ENCODE data around the gene TRRAP. TPM values are rescaled to one million over a fixed set of nuclear protein-coding genes. Genes with fewer than 3 reads are reported as not detected.
"Not testable (repeated sequence)": the region's sequence is repeated elsewhere in the genome, so short reads cannot be mapped to it uniquely, and the experiment has no call there.

Gene TRRAP
- total RNA-seq, 1 donor, result 38.8 TPM

DNA sequence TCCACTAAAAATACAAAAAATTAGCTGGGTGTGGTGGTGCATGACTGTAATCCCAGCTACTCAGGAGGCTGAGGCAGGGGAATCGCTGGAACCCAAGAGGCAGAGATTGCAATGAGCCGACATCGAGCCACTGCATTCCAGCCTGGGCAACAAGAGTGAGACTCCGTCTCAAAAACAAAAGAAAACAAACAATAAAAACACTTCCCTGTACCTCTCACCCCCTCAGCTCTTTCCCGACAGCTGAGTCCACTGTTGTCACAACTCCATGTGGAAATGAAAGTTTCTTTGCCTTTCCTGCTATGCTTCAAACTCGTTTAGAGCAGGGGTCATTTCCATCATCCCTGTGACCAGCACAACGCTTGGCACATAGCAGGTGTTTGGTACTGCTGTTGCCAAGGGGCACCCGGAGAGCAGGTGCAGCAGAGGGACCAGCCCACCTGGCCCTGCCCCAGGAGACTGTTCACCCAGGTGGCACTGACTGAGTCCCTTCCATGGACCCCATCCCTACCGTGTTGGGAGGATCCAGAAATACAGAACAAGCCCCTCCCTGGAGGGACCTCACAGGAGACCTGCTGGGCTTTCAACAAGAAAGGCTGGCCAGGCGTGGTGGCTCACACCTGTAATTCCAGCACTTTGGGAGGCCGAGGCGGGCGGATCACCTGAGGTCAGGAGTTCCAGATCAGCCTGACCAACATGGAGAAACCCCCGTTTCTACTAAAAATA lies 13.4 kb upstream of the TRRAP start:
- DNase-seq (ENCODE audit: low read depth in 2 of 3, low spot score in 2 of 3), result no peak

DNA sequence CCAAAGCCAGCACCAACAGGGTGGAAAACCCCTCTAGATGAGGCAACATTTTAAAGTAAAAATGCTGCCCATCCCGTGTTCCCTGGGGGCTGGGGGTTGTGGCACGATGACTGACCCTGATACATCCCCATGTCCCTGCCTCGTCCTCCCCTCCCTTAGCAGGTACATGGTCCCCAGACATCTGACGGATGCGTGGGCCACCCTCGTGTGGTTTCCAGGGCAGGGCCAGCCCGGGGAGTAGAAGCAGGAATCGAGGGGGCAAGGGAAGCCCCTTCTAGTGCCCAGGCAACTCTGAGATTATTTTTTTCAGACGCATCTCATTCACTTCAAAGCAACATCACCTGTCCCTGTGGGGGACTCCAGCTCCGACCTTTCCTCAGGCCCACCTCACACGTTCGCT lies 12.0 kb upstream of the TRRAP start:
- DNase-seq (ENCODE audit: low read depth in 2 of 3, low spot score in 2 of 3), result no peak

DNA sequence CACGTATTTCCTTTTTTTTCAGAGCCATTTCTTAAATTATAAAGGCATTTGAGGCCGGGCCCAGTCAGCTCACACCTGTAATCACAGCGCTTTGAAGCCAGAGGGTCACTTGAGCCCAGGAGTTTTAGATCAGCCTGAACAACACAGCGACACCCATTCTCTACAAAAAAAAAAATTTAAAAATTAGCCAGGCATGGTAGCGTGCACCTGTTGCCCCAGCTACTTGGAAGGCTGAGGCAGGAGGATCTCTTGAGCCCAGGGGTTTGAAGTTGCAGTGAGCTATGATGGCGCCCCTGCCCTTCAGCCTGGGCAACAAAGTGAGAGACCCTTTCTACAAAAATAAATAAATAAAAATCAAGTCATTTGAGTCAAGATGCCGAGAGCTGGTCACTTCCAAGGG lies 11.6 kb upstream of the TRRAP start:
- no peak for DNase-seq (ENCODE audit: low read depth in 2 of 3, low spot score in 2 of 3)

DNA sequence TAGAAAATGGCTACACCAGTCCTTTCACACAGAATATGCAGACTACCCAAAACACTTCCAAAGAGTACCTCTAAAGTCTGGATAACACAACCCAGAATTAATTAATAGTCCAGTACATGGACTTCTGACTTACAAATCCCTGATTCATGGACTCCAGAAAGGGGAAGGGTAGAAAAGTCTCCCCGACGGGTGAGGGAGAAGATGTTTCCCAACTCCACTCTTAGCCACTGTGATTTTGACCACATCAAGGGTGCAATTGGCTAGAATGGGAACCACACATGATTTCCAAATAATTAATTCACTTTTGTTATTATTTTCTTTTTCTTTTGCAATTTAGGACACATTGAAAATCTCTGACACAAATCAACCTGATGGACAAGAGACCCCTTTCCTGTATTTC lies 9.9 kb upstream of the TRRAP start:
- no peak for DNase-seq (ENCODE audit: low read depth in 2 of 3, low spot score in 2 of 3)

DNA sequence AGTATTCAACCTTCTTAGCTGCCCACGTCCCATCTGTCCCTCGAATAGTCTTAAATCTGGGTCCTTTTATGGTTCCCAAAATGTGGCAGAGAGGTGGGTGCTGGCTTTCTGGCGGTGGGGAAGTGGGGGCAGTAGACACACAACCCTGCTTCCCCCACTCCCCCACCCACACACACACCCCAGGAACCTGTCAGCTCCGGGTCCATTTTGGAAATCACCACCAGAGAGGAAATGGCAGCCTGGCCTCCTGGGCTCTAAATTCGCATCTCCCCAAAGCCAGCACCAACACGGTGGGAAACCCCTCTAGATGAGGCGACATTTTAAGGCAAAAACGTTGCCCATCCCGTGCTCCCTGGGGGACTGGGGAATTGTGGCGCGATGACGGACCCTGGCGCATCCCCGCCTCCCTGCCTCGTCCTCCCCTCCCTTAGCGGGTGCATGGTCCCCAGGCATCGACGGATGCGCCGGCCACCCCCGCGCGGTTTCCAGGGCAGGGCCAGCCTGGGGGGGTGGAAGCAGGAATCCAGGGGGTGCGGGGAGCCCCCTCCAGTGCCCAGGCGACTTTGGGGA lies 9.2 kb upstream of the TRRAP start:
- DNase-seq (ENCODE audit: low read depth in 2 of 3, low spot score in 2 of 3), result no peak

DNA sequence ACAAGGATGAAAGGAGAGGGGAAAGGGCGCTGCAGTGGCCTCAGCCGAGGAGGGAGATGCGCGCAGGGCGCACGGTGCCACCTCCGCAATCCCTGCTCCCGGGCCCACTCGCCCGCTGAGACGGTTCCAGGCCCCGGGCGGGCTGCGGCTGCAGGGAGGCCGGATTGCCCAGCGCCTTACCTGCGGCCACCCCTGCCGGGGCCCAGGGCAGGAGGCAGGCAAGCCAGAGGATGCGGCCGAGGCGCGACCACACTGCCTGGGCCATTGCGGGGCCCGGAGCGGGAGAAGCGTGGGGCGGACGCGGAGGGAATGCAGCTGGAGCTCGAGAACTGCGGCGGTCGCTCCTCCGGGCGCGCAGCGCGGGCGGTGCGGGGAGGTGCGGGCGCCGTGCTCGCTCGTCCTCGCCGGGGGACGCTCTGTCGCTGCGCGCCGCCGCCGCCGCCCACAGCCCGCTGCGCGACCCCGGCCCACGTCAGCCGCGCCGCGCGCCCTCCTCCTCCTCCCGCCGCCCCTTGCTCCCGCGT lies 8.7 kb upstream of the TRRAP start, which contains the start of gene TMEM130:
Gene TMEM130, minus strand, starts transcription at position 418 of the 524 bp plus-strand sequence. Its CDS starts 153 bp downstream, at position 265.
- DNase-seq (ENCODE audit: low read depth in 2 of 3, low spot score in 2 of 3), result no peak

DNA sequence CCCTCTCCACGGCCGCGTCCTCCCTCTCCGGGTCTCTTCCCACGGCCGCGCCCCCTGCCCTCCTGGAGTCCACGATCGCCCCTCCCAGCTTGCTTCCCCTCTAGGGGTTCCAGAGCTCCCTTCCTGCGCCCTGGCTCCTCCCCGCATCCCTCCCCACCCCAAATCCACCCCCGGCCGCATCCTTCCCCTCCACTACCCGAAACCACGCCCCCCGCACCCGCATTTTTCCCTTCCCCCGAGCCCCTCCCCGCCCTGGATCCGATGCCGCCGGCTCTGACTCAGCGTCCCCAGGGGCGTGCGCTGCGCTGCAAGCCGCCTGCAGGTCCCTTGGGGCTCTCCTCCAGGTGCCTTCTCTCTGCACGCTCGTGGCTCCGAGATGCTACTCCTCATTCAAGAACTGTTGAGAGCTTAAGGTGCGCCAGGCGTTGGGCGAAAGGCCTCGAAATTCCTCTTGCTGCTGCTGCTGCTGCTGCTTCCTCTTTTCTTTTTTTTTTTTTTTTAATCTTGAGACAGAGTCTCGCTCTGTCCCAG lies 8.1 kb upstream of the TRRAP start:
- DNase-seq (ENCODE audit: low read depth in 2 of 3, low spot score in 2 of 3), result peak in 2 of 3 donors; percentile 74

DNA sequence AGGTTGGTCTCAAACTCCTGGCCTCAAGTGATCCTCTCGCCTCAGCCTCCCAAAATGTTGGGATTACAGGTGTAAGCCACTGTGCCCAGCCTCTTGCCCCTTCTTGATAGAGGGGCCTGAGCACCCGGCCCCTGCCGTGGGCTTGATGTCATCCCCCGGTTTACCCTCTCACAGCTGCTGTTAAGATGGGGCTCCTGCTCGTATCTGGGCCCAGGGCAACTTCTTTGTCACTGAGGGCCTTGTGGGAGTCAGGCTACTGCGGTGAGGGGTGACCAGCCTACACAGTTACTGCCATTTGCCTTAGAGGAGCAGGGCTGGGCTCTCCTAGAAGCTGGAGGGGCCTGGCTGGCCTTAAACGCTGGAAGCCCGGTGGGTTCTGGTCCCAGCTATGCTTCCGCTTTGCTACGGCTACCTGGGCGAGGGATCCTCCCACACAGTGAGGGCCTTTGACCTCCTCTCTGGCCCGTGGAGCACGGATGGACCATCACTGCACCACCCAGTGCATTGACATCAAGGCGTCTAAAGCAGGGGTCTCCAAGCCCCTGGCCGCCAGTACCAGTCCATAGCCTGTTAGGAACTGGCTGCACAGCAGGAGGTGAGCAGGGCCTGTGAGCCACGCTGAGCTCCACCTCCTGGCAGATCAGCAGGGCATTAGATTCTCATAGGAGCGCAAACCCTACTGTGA lies 7.4 kb upstream of the TRRAP start:
- DNase-seq (ENCODE audit: low read depth in 2 of 3, low spot score in 2 of 3), result no peak

DNA sequence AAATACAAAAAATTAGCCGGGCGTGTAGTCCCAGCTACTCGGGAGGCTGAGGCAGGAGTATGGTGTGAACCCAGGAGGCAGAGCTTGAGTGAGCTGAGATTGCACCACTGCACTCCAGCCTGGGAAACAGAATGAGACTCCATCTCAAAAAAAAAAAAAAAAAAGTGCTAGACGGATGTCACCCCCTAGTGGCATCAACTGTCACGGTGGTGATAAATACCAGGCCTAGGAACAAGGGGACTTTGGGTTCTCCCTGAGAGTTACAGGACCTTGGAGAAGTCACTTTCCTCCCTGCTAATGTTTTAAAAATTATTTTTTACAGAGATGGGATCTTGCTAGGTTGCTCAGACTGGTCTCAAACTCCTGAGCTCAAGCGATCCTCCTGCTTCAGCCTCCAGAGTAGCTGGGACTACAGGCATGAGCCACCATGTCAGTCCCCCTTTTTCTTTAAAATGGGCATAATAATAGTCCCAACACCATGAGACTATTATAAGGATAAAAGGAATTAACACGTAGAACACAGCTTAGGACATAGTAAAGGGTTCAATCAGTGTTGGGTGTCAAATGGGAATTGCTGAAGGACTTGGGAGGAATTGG lies 5.9 kb upstream of the TRRAP start:
- peak in 2 of 3 donors; percentile 45 to 65 for DNase-seq (ENCODE audit: low read depth in 2 of 3, low spot score in 2 of 3)

DNA sequence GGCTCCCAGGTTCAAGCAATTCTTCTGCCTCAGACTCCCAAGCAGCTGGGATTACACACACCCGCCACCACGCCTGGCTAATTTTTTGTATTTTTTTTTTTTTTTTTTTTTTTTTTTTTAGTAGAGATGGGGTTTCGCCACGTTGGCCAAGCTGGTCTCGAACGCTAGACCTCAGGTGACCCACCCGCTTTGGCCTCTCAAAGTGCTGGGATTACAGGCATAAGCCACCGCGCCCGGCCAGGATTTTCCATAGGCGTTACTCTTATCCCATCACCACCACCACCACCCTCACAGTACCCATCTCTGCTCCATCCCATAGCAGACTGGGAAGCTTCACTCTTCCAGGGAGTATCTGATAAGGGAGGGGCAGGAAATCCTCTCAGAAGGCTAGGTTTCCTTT lies 4.7 kb upstream of the TRRAP start:
- not testable (repeated sequence) for DNase-seq (ENCODE audit: low read depth in 2 of 3, low spot score in 2 of 3)

DNA sequence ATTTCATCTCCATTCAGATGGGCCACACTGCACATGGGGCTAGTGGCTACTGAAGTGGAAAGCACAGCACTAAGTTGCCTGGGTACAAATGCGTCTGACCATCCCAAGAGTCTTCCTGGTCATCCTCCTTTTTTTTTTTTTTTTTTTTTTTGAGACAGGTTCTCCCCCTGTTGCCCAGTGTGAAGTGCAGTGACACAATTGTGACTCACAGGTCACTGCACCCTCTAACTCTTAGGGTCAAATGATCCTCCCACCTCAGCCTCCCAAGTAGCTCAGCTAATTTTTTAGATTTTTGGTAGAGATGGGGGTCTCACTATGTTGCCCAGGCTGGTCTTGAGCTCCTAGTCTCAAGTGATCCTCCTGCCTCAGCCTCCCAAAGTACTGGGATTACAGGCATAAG lies 3.4 kb upstream of the TRRAP start:
- DNase-seq (ENCODE audit: low read depth in 2 of 3, low spot score in 2 of 3), result no peak

DNA sequence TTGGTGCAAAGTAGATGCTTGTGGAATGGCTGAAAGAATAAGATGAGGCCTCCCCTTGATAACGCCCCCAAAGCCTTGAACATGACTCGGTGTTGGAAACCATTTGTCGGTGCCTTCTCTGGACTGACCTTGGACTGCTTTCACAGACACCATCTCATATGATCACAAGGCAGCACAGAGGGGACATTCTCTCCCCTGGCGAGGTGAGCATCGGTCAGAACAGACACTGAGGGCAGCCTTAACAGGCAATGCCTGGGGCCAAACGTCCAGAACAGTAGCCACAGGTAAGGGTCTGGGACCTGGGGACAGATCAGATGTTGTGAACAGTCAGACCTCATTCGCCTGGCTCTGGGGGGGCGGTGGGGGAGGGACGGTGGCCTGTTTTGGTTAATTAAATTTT lies 2.8 kb upstream of the TRRAP start:
- no peak for DNase-seq (ENCODE audit: low read depth in 2 of 3, low spot score in 2 of 3)

DNA sequence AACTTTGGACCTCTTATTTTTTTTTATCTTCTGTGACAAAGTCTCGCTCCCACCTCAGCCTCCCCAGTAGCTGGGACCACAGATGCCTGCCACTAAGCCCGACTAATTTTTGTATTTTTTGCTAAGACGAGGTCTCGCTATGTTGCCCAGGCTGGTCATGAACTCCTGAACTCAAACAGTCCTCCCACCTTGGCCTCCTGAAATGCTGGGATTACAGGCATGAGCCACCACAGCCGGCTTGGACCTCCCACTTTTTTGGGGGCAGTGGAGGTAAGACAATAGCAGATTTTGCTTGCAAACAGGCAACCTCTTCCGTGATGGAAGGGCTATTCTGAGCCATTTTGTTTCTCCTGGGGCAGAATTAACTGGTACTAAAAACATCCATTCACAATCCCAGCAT lies 1.2 kb upstream of the TRRAP start:
- DNase-seq (ENCODE audit: low read depth in 2 of 3, low spot score in 2 of 3), result no peak

DNA sequence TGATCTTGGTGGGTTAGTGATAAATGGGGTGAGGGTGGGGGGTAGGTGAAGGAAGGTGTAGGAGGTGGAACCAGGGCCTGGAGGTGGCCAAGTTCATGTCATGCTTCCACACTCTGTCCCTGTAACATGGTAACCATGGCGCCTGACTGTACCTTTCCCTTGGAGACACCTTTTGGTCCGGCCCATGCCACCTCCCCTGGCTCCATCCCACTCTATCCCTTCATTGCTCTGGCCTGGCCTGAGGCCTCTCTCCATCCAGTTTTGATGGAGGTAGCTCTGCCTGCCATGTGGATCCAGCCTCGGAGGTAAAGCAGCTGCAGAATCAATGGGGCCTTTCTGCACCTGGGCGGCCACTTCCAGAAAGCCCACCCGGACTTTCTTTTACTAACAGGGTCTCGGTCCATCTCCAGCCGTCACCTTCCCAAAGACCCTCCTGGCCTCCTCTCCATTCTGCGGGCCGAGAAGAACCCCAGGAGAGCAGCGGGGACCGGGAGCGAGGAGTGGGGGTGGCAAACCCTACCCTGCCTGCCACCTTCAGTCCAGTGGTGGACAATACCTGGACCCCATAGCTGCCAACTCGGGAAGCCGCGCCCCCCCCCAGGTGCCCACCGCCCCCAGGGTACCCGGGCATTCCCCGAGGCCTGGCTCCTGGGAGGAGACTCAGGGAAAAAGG lies 504 bp upstream of the TRRAP start:
- DNase-seq (ENCODE audit: low read depth in 2 of 3, low spot score in 2 of 3), result no peak

DNA sequence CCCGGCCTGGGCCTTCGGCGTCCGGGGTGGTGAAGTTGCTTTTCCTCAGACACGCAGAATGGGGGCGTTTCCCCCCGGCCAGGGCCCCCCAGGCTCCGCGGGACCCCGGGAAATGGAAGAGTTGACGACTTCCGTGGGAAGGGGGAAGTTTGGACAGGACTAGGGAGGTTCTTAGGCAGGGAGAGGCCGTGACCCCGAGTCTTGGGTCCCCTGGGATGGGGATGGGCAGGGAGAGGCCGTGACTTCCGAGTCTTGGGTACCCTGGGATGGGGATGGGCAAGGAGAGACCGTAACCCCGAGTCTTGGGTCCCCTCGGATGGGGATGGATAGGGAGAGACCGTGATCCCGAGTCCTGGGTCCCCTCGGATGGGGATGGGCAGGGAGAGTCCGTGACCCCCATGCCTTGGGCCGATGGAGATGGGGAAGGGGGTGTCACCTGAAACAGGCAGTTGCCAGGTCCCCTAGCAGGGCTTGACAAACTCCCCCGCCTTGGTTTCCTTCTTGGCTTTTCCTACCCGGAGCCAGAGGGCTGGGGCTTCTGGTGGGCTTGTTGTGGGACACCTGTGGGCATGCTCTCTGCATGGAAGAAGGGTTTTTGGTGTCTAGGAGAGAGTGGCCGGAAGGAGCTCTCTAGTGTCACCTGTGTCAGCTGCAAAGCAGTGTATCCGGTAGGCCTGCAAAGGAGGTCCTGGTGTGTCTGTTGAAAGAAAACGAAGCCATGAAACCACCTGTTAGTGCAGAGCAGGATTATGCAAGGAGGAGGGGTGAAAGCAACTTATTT lies 1.1 kb downstream of the TRRAP start:
- peak; percentile 41 to 77 (median 60) for DNase-seq (ENCODE audit: low read depth in 2 of 3, low spot score in 2 of 3)

DNA sequence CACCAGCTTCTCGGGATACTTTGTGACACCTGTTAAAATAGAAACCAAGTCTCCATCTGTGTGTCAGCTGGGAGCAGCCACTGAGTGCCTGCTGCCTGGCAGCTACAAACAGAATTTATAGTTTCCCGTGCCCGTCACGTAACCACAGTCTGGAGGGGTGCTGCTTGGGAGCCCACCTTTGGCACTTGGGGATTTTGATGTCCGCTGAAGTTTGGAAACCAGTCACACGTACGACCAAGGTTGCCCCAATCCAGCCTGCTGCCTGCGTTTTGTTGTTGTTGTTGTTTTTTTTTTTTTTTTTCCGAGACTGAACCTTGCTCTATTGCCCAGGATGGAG lies 1.6 kb downstream of the TRRAP start:
- DNase-seq (ENCODE audit: low read depth in 2 of 3, low spot score in 2 of 3), result no peak

DNA sequence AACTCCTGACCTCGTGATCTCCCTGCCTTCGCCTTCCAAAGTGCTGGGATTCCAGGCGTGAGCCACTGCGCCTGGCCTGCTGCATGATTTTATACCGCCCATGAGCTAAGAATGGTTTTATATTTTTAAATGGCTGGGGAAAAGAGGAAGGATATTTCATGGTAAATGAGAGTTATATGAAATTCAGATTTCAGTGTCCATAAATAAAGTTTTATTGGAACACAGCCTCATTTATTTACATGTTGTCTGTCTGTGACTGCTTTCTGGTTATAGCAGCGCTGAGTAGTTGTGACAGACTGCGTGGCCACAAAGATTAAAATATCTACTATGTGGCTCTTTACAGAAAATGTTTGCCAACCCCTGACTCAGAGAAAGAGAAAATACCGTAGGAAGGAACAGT lies 2.2 kb downstream of the TRRAP start:
- DNase-seq (ENCODE audit: low read depth in 2 of 3, low spot score in 2 of 3), result no peak

DNA sequence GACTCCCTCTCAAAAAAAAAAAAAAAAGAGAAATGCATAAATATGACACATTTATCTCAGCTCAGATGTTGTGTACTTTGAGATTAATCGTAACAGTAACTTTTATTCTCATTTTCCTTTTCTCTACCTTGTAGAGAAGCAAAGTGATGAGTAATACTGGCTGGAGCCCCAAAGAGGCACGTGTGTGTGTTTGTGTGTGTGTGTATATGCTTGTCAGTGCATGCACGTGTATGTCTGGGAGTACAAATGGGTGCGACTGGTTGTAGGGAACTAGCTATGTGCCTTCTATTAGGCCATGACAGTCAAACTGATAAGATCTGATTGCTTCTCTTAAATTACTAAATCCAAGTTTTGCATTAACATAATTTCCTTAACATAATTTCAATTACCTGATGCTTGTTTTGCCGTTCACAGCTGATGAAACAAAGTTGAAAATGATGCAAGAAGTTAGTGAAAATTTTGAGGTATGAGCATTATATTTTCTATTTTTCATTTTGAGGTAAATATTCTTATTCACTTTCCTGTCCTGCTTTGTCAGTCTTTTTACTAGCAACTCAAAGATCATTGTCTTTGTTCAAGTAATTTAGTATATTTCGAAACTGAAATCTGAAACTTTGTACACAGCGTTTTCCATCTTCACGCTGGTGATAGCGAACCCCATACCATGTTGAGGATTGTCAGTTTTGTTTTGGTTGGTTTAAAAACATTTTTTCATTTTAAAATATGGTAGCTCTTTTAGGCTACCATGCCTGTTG lies 3.4 kb downstream of the TRRAP start:
- no peak for DNase-seq (ENCODE audit: low read depth in 2 of 3, low spot score in 2 of 3)

DNA sequence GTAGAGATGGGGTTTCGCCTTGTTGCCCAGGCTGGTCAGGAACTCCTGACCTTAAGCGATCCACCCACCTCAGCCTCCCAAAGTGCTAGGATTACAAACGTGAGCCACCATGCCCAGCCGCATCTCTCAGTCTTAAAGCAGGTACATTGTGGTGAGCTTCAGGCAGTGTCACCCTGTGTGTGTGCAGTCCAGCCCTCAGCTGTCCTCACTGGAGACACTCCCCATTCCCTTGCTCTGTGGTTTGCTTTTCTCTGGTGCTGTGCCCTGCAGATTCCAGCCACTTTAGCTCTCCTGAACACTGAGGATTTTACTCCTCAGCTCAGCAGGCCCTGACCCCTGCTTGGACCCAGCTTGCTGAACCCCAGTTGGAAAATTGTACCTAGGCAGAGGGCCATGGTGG lies 6.1 kb downstream of the TRRAP start:
- no peak for DNase-seq (ENCODE audit: low read depth in 2 of 3, low spot score in 2 of 3)
